Measurements from ENCODE around the gene MOCS3.

Gene MOCS3

DNA sequence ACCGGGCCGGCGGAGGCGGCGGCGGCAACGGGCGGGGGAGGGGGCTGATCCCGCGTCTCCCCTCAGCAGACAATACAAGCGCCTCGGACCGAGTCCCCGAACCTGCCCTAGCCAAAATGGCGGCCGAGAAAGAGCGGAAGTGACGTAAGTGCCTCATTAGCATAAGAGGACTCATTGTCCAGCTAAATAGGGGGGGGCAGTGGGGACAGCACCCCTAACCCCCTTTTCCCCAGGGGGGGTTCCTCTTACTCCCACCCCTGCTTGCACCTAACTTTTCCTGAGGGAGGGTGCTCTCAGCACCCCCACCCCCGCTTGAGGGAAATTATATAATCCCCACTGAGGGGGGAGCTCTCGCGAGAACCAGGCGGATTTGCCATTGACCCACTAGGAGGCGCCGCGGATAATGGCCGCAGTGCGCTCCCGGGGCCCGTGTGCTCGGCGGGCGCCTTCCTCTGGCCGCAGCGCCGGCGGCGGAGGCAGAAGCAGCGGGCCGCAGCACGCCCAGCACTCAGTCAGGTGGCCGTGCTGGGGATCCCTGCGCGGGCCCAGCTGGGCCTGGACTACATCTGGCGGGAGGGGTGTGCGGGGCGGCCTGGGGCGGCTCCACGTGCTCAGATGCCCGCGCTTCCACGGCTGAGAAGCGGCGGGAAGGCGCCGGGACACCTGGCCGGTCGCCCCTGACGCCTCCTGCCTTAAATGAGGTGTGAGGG lies 27.2 kb upstream of the MOCS3 start, which contains the start of gene ADNP:
ADNP (minus strand) TSS at position 132 of the 710 bp plus-strand sequence. CDS start 27,441 bp downstream, outside the sequence.
- in situ Hi-C loops (cut with HindIII; ENCODE audit: low sequenced_read_pairs), result no loop called here

DNA sequence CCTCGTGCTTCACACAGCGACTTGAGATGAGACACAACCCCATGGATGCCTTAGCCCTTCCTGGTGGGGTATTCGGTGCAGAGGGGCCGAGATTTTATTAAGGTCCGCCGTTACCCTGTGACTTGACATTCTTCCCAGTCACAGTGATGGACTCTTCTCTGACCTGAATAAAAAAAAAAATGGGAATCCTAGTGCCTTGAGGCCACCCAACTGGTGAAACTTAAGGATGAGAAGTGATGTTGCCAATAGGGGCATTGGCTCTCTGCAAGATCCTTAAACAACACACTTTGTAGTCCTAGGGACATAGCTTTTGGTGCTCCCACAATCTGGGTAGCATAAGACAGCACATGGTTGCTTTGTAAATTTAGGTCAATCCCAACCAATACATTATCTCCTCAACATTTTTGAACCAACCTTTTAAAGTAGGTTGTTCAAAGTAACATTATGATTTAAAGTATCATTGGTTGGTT lies 26.6 kb upstream of the MOCS3 start:
- in situ Hi-C loops (cut with HindIII; ENCODE audit: low sequenced_read_pairs), result no loop called here

DNA sequence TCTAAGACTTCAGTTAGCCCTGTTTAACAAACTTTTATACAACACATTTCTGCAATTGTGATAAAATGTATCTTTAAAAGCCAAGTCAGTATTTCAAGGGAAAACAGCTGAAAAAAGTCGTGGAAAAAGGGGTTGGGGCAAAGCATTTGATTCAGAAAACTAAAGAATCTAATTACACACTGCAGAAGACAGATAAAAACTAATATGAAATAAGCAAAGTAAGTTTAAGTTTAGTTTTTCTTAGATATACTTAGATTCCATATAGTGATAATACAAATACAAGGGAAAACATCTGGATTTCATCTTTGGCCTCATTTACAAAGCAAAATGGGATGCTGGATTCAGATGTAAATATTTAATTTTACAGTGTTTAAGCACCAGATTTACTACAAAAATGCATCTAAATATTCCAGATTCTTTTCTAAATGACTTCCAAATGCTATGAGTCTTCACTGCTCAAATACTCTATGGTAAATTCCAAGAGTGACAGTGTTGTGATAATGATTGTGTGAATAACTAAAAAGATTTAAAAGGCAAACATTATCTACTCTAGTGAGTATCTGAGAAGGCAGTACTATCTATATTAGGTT lies 25.8 kb upstream of the MOCS3 start:
- in situ Hi-C loops (cut with HindIII; ENCODE audit: low sequenced_read_pairs), result no loop called here

DNA sequence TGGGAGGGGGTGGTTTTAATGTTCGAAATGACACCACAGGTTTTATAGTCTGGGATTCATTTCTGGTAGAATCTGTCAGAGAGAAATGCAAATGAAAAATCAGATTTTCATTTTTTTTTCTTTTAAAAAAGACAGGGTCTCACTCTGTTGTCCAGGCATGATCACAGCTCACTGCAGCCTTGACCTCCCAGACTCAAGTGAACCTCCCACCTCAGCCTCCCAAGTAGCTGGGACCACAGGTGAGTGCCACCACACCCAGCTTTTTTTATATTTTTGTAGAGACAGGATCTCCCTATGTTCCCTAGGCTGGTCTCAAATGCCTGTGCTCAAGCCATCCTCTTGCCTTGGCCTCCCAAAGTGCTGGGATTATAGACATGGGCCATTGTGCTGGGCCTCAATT lies 25.0 kb upstream of the MOCS3 start:
- in situ Hi-C loops (cut with HindIII; ENCODE audit: low sequenced_read_pairs), result no loop called here

DNA sequence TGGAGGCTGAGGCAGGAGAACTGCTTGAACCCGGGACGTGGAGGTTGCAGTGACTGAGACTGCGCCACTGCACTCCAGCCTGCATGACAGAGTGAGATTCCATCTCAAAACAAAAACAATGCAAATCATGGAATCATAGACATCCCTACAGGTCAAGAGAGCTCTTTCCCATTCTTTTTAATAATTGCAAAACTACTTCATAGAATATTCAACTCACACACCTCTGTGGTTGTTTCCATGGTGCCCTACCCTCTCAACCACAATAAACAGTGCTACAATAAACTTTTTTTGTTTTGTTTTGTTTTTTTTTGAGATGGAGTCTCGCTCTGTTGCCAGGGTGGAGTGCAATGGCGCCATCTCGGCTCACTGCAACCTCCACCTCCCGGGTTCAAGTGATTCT lies 15.5 kb upstream of the MOCS3 start:
- in situ Hi-C loops (cut with HindIII; ENCODE audit: low sequenced_read_pairs), result no loop called here

DNA sequence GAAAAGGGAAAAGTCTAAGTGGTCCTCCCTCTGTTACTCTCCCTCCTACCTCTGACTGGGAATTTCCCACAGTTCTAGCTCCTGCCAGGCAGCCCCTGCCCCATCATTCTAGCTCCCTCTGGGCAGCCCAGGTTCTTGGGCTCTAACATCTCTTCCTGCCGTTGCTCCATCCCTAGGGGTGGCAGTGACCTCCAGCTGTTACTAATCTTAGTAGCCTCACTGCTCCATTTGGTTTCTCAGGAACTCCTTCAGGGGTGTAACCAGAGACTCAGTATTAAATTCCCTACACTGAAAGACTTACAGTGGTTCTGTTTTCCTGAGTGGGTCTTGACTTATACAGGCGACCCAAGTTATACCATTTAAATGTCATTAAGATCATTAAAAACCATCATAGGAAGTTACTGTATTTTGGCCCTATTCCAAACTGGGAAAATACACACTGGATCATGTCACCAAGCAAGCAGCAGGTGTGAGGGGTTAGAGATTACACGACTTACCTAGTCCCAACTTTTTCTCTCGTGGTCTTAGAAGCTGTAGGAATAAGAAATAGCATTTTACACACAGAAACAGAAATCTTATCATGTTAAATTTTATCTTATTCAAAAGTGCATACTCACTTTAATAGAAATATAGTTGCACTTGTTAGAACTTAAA lies 10.4 kb upstream of the MOCS3 start:
- in situ Hi-C loops (cut with HindIII; ENCODE audit: low sequenced_read_pairs), result no loop called here

DNA sequence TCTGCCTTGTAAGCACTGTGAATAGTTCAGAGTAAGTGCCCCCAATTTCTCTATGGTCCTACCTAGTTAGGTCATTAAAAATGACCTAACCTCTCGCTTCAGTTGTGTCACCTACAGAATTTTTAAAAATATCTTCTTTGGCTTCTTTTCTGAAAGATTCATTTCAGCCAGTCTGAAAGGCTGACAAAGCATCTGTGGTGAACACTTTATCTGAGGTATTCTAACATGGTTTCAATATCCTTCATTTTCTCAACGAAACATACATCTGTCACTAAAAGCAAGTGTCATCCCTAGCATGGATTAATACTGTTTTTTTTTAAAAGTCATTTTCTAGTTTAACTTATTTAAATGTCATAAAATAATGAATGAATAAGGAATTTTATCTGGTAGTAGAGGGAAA lies 5.4 kb upstream of the MOCS3 start:
- in situ Hi-C loops (cut with HindIII; ENCODE audit: low sequenced_read_pairs), result no loop called here

DNA sequence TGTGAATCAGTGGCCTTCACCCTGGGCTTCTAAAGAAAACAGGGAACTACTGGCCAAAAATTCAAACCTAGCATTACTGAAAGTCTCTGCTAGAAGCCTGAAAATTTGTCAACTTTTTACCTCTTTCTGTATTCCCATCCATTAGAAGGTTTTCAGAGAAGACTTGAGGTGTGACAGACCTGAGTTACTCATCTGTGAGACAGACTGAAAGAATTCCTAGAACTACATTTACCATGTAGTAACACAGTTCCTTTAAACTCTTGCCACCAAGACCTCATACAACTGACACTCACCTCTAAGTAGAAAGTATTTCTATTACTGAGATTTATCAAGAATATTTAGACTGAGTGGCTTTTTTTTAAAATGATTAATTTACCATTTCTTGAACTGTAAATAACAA lies 4.8 kb upstream of the MOCS3 start:
- in situ Hi-C loops (cut with HindIII; ENCODE audit: low sequenced_read_pairs), result no loop called here

DNA sequence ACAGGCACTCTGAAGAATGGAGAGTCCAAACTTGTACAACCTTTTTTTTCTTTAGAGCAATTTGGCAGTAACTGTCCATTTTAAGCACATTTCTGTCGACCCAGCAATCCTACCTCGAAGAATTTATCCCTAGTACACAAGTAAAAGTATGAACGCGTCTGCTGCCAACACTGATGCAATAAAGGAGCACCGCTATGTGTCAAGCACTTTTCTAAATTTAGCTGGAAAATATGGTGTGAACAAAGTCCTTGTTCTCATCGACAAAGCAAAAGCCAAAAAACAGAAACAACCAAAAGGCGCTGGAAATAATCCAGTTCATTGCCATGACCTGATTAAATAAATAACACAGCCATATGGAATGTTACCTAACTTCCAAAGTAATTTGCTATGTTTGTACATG lies 1.3 kb upstream of the MOCS3 start:
- in situ Hi-C loops (cut with HindIII; ENCODE audit: low sequenced_read_pairs), result no loop called here

DNA sequence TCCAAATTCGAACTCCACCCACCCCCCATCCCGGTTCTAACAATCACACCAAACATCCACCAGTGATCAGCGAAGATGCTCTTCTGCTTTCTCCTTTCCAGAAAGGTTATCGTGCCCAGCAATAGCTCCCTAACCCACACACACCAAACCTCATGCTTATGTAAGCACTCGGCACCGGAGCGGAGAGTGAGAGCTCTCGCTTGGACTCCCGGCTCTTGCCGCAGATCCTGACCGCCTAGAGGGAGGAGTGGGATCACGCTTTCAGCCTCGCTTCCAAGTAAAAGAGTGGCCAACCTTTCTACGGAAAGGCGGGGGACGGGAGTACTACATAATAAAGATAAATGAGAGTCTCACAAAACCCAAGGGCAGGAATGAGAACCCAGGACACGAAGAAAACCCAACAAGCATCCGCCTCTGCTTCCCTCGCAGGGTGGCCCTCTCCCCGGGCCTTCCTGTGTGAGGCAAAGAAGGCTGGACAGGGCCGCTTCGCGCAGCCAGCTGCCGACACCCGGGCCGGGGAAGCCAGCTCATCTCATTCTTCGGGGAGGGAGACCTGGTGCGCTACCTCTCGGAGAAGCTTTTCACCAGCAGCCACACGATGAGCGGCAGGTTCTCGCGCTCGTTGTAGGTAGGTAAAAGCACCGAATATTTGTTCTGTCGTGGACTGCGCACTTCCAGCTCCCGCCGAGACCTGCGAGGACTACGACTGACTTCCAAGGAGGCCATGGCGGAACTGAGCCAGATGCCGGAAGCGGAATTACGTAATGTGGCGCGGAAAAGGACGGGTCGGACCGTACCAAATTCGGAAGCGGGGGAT lies 612 bp upstream of the MOCS3 start, which contains the start of gene DPM1:
DPM1 (minus strand) TSS at position 735 of the 817 bp plus-strand sequence; CDS start at position 726, 9 bp downstream.
- in situ Hi-C loops (cut with HindIII; ENCODE audit: low sequenced_read_pairs), result no loop called here

DNA sequence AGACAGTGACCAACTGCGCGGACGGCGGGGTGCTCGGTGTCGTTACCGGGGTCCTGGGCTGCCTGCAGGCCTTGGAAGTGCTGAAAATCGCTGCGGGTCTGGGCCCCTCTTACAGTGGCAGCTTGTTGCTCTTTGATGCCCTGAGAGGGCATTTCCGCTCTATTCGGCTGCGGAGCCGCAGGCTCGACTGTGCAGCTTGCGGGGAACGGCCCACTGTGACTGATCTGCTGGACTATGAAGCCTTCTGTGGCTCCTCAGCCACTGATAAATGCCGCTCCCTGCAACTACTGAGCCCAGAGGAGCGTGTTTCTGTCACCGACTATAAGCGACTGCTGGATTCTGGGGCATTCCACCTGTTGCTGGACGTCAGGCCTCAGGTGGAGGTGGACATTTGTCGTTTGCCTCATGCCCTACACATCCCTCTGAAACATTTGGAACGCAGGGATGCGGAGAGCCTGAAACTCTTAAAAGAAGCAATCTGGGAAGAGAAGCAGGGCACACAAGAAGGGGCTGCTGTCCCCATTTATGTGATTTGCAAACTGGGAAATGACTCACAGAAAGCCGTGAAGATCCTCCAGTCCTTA lies 1.0 kb downstream of the MOCS3 start:
- in situ Hi-C loops (cut with HindIII; ENCODE audit: low sequenced_read_pairs), result loop anchor here (10.0 kb wide), 1 partner anchor 165 kb away; the partner anchor contains the start of gene BCAS4

DNA sequence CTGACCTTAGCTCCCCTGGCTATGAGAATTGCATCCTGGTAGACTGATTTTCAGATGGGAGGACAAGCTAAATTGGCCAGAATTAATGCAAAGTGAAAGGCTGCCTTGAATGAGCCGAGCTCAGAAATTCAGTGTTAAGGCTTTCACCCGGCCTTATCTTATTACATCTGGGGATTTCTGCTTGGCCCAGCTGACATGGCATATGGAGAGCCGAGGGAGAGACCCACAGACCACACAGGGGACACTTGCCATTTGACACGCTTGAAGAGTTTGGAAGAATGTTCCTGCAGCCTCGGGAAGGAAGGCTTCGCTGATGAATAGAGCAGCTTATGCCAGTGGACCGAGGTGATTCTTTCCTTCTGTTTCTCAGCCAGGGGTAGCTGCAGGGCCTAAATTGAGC lies 9.0 kb downstream of the MOCS3 start:
- in situ Hi-C loops (cut with HindIII; ENCODE audit: low sequenced_read_pairs), result loop anchor here (10.0 kb wide), 1 partner anchor 173 kb away; the partner anchor contains the start of gene BCAS4

DNA sequence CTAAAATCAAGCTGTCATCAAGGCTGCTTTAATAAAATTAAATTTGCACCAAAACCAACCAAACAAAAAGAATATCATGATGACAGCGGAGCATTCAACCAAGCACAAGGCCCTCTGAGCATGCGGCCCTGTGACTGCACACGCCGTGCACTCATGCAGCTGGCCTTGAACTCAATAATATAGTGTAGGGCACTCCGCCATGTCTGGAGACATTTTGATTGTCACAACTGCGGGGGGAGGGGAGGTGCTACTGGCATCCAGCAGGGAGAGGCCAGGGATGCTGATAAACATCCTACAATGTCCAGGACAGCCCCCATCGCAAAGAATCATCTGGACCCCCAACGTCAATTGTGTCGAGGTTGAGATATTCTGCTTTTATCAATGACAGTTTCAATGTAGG lies 9.7 kb downstream of the MOCS3 start:
- in situ Hi-C loops (cut with HindIII; ENCODE audit: low sequenced_read_pairs), result loop anchor here (10.0 kb wide), 1 partner anchor 173 kb away; the partner anchor contains the start of gene BCAS4

DNA sequence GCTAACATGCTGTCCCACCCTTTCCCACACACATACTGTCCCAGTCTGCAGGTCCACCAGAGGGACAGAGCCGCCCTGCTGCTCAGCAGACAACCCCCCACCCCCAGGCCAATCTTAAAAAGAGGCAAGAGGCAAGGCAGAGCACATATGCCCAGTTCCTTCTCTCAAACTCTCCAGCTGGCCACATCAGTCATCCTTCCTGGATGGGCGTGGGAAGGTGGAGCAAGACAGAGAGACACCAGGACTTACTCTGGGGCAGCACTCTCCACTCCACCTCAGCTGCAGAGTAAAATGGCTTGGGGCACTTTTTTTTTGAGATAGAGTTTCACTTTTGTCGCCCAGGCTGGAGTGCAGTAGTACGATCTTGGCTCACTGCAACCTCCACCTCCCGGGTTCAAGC lies 10.8 kb downstream of the MOCS3 start:
- in situ Hi-C loops (cut with HindIII; ENCODE audit: low sequenced_read_pairs), result loop anchor here (10.0 kb wide), 1 partner anchor 175 kb away; the partner anchor contains the start of gene BCAS4

DNA sequence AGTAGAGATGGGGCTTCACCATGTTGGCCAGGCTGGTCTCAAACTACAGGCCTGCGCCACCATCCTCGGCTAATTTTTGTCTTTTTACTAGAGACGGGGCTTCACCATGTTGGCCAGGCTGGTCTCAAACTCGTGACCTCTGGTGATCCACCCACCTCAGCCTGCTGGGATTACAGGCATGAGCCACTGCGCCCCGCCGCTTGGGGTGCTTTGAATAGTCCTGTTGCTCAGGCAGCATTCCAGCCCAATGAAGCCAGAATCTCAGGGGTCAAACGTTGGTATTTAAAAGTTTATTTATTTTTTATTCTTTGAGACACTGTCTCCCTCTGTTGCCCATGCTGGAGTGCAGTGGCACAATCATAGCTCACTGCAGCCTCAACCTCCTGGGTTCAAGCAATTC lies 11.3 kb downstream of the MOCS3 start:
- in situ Hi-C loops (cut with HindIII; ENCODE audit: low sequenced_read_pairs), result loop anchor here (10.0 kb wide), 1 partner anchor 175 kb away; the partner anchor contains the start of gene BCAS4

DNA sequence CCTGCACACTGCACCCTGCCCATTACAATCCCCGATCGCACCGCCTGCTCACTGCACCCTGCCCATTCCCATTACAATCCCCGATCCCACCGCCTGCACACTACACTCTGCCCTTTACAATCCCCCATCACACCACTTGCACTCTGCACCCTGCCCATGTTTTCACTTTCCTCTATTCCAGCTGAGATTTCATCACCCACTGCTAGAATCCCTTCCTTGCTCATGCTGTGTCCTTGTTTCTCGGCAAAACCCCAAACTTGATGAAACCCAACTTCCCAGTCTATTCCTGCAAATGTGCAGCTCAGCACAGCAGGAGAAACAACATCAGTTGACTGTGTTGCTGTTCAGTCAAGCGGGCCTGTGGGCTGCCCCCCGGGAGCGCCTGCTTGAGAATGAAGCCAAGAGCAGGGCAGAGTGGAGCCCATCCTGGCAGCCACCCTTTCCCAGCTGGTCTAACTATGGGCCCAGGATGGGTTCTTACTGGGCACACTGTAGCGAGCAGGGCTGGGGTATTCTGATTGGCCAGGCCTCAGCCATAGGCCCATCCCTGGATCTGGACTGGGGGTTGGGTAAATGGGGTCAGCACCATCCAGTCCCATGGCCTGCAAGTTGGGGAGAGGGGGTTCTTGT lies 17.2 kb downstream of the MOCS3 start:
- in situ Hi-C loops (cut with HindIII; ENCODE audit: low sequenced_read_pairs), result loop anchor here (5.0 kb wide), 1 partner anchor 59 kb away; no protein-coding TSS in a partner anchor

DNA sequence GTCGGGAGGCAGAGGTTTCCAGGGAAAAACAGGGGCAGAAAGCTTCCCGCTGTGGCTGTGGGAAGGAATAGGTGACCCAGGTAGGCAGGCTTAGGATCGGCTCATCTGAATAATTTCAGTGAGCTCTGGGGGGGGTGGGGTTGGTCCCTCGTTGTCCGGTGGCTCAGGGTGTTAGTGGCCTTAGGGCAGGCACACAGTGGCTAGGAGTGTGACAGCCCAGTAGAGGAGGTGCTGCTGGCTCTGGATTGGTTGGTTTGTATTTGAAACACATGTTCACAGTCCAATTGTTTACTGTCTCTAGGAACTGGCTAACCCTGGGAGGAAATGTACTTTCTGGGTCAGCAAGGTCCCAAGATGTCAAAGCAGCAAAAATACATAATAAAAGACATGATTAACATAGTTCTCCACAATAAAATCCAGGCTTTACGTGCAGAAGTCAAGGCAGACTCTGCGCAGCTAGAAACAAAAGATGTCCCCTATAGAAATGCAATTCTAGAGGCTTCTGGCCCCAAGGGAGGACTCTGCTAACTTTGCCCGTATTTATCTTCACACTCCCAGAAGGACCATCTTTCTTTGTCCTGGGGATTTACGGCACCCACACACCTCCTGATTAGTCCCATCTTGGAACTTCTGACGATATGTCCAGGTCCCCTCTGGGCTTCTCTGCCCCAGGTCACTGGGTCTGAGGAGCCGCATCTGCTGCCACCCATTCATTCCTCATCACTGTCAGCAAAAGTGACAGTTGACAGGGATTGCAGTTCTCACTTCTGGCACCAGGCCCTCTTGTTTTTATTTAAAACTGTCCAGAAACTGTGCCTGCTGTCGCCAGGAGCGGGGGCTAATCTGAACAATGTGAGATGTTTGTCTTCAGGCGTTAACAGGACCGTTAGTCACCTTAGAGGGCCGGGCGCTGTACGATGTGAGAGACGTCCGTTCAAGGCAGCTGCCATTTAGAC lies 18.7 kb downstream of the MOCS3 start:
- in situ Hi-C loops (cut with HindIII; ENCODE audit: low sequenced_read_pairs), result loop anchor here (5.0 kb wide), 1 partner anchor 60 kb away; no protein-coding TSS in a partner anchor

DNA sequence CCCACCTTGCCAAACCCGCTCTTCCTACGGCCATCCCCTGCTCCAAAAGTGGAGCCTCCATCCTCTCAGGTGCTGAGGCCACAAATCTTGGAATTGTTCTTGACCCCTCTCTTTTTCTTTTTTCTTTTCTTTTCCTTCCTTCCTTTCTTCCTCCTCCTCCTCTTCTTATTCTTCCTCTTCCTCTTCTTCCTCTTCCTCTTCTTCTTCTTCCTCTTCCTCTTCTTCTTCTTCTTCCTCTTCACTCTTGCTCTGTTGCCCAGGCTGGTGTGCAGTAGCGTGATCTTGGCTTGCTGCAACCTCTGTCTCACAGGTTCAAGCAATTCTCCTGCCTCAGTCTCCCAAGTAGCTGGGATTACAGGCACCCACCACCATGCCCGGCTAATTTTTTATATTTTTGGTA lies 19.9 kb downstream of the MOCS3 start:
- in situ Hi-C loops (cut with HindIII; ENCODE audit: low sequenced_read_pairs), result loop anchor here (5.0 kb wide), 1 partner anchor 61 kb away; no protein-coding TSS in a partner anchor

Measured in endothelial cell of hepatic sinusoid (primary cell).